GM21390 (cell line): Measurements from ENCODE around the gene FRMD4B.
"Not testable (repeated sequence)": the region's sequence is repeated elsewhere in the genome, so short reads cannot be mapped to it uniquely, and the experiment has no call there.

Experiments
- ATAC-seq: cut with Tn5 transposase; IDR thresholded peaks from one replicate; pipeline ENCODE4 v1.9.1; 2021; ENCODE audit not compliant: unreplicated experiment

Gene FRMD4B

GRCh38 chr3:69290430-69290829 is 95.5 kb downstream of the FRMD4B start:
- no peak for ATAC-seq

GRCh38 chr3:69290006-69290405 is 95.9 kb downstream of the FRMD4B start:
- ATAC-seq = no peak

GRCh38 chr3:69288161-69288895 is 97.6 kb downstream of the FRMD4B start:
- ATAC-seq = peak; percentile 90

- no peak for ATAC-seq
Measured at GRCh38 chr3:69283913-69284611, 101.8 kb downstream of the FRMD4B start.

- no peak for ATAC-seq
Measured at GRCh38 chr3:69283496-69283895, 102.4 kb downstream of the FRMD4B start.

- ATAC-seq = peak; percentile 66
Measured at GRCh38 chr3:69282181-69282580, 103.7 kb downstream of the FRMD4B start.

- ATAC-seq = not testable (repeated sequence)
Measured at GRCh38 chr3:69277403-69277802, 108.5 kb downstream of the FRMD4B start.

- no peak for ATAC-seq
Measured at GRCh38 chr3:69276884-69277283, 109.0 kb downstream of the FRMD4B start.

- ATAC-seq = not testable (repeated sequence)
Measured at GRCh38 chr3:69276191-69276590, 109.7 kb downstream of the FRMD4B start.

- no peak for ATAC-seq
Measured at GRCh38 chr3:69273896-69274295, 112.0 kb downstream of the FRMD4B start.

GRCh38 chr3:69272556-69272955 is 113.3 kb downstream of the FRMD4B start:
- ATAC-seq = no peak

- ATAC-seq = no peak
Measured at GRCh38 chr3:69271098-69271497, 114.8 kb downstream of the FRMD4B start.

GRCh38 chr3:69266585-69266984 is 119.3 kb downstream of the FRMD4B start:
- ATAC-seq = no peak

- ATAC-seq = not testable (repeated sequence)
Measured at GRCh38 chr3:69266071-69266470, 119.8 kb downstream of the FRMD4B start.

GRCh38 chr3:69260843-69261405 is 125.0 kb downstream of the FRMD4B start:
- not testable (repeated sequence) for ATAC-seq

GRCh38 chr3:69260216-69260787 is 125.6 kb downstream of the FRMD4B start:
- ATAC-seq = no peak

GRCh38 chr3:69259125-69259524 is 126.8 kb downstream of the FRMD4B start:
- no peak for ATAC-seq

- ATAC-seq = no peak
Measured at GRCh38 chr3:69255928-69256327, 130.0 kb downstream of the FRMD4B start.

- ATAC-seq = no peak
Measured at GRCh38 chr3:69254351-69254750, 131.5 kb downstream of the FRMD4B start.

- ATAC-seq = no peak
Measured at GRCh38 chr3:69252631-69253030, 133.3 kb downstream of the FRMD4B start.

- ATAC-seq = no peak
Measured at GRCh38 chr3:69252141-69252540, 133.7 kb downstream of the FRMD4B start.
